IMR-90 (cell line): ENCODE results near the gene SH3RF3. TPM values are rescaled to one million over a fixed set of nuclear protein-coding genes. Genes with fewer than 3 reads are reported as not detected.

Experiments
- CEBPB ChIP-seq: IDR thresholded peaks from 2 replicates; pipeline ENCODE4 v1.6.1; 2012; ENCODE audit warnings: low read depth, low read length, improper control_type of control experiment
- CTCF ChIP-seq: conservative IDR thresholded peaks from 2 replicates; pipeline ENCODE4 v1.5.1; 2012; ENCODE audit warnings: mild to moderate bottlenecking, low read depth, low read length, improper control_type of control experiment
- RAD21 ChIP-seq: IDR thresholded peaks from 2 replicates; pipeline ENCODE4 v1.6.1; 2012; ENCODE audit warnings: low read length, improper control_type of control experiment
- polyA plus RNA-seq, 3 experiments: library from polyadenylated mRNA; depleted of rRNA; stranded (reverse); fragments of >200 nt; gene quantifications; 2 replicates each; pipeline ENCODE4 v1.2.3, GENCODE V29; 2012; ENCODE audit warnings: low replicate concordance in 1 of 3
- total RNA-seq: library from RNA; depleted of rRNA; stranded (reverse); fragments of >200 nt; gene quantifications from 2 replicates; pipeline ENCODE4 v1.2.3, GENCODE V29; 2012

Gene SH3RF3
- total and polyA plus RNA-seq, 2 of the 4 experiments (the other 2 are of a cell fraction), result 3.4 to 5.3 TPM

GRCh38 chr2:109446278-109447131, 317.5 kb downstream of the SH3RF3 start (continued):
- no peak for TF ChIP-seq CTCF
- no peak for TF ChIP-seq CEBPB
- no peak for TF ChIP-seq RAD21
